OCI-LY7 (cell line): ENCODE results near the gene PNLDC1. TPM values are rescaled to one million over a fixed set of nuclear protein-coding genes. Genes with fewer than 3 reads are reported as not detected.
A peak's percentile ranks its signal among the peaks of the same experiment; 100 is the strongest.

Source experiments
- BruUV-seq: library from RNA; stranded (reverse); fragments of 400-500 nt; replicated peaks from 2 replicates; lab custom pipeline; 2021; lab: Mats Ljungman, UMichigan
- CTCF ChIA-PET: fragments of 300-600 bp; sonication (Branson Sonifier 250); formaldehyde crosslinking; loops from one replicate; lab custom pipeline; 2022; ENCODE audit warnings: antibody characterized with exemption; ENCODE audit not compliant: unreplicated experiment; lab: Charles Lee
- POLR2A ChIA-PET: fragments of 300-600 bp; sonication (Branson Sonifier 250); formaldehyde crosslinking; loops from one replicate; lab custom pipeline; 2022; ENCODE audit warnings: antibody characterized with exemption; lab: Charles Lee
- DNase-seq: peaks from one replicate; pipeline ENCODE4 v3.0.0-alpha.2; 2015; ENCODE audit warnings: low spot score
- H2AFZ ChIP-seq: fragments of 200-600 bp; sonication (generic), shearing (Covaris generic); 2 replicates; pipeline ENCODE4 v1.6.1; 2014; ENCODE audit warnings: mild to moderate bottlenecking, antibody characterized with exemption, low read length, moderate library complexity
- H3K27ac ChIP-seq: fragments of 200-600 bp; sonication (generic); 2 replicates; pipeline ENCODE4 v1.5.1; 2014; ENCODE audit warnings: mixed run types, low read depth, mild to moderate bottlenecking, moderate library complexity, low read length, inconsistent platforms; ENCODE audit not compliant: poor library complexity, severe bottlenecking
- H3K36me3 ChIP-seq: fragments of 200-600 bp; sonication (generic); 2 replicates; pipeline ENCODE4 v1.6.1; 2014; ENCODE audit warnings: mild to moderate bottlenecking, antibody characterized with exemption, low read length, moderate library complexity, mixed read lengths; ENCODE audit not compliant: insufficient read depth
- H3K4me1 ChIP-seq: fragments of 200-600 bp; sonication (generic); 2 replicates; pipeline ENCODE4 v1.5.1; 2014; ENCODE audit warnings: mild to moderate bottlenecking, low read length; ENCODE audit not compliant: insufficient read depth, poor library complexity, severe bottlenecking
- H3K4me2 ChIP-seq: fragments of 200-600 bp; sonication (generic); 2 replicates; pipeline ENCODE4 v1.6.1; 2014; ENCODE audit warnings: mild to moderate bottlenecking, low read length
- H3K4me3 ChIP-seq: fragments of 200-600 bp; sonication (generic); 2 replicates; pipeline ENCODE4 v1.5.1; 2014; ENCODE audit warnings: mild to moderate bottlenecking, low read depth, low read length; ENCODE audit not compliant: poor library complexity, severe bottlenecking
- H3K79me2 ChIP-seq: fragments of 200-600 bp; sonication (generic); 2 replicates; pipeline ENCODE4 v1.6.1; 2016; ENCODE audit warnings: low read depth, mild to moderate bottlenecking, low read length, moderate library complexity, mixed read lengths; ENCODE audit not compliant: insufficient read depth
- H3K9me2 ChIP-seq: fragments of 200-600 bp; sonication (generic); 2 replicates; pipeline ENCODE4 v1.6.1; 2016; ENCODE audit warnings: mild to moderate bottlenecking, low read length, mixed read lengths; ENCODE audit not compliant: insufficient read depth
- H3K9me3 ChIP-seq: fragments of 200-600 bp; sonication (generic); 2 replicates; pipeline ENCODE4 v1.6.1; 2014; ENCODE audit warnings: mild to moderate bottlenecking, mixed run types, low read length, mixed read lengths
- H4K20me1 ChIP-seq: fragments of 200-600 bp; sonication (generic); 2 replicates; pipeline ENCODE4 v1.6.1; 2014; ENCODE audit warnings: mild to moderate bottlenecking, antibody characterized with exemption, low read length, moderate library complexity, mixed read lengths; ENCODE audit not compliant: insufficient read depth
- CTCF ChIP-seq: fragments of 200-600 bp; sonication (generic); conservative IDR thresholded peaks from 2 replicates; pipeline ENCODE4 v1.5.1; 2014; ENCODE audit warnings: mild to moderate bottlenecking, antibody characterized with exemption, low read length, moderate library complexity, mixed read lengths
- EZH2phosphoT487 ChIP-seq: fragments of 200-600 bp; sonication (generic); IDR thresholded peaks from 2 replicates; pipeline ENCODE4 v1.6.1; 2018; ENCODE audit warnings: low read depth, borderline replicate concordance, mild to moderate bottlenecking, mixed run types, antibody characterized with exemption, low read length, moderate library complexity, mixed read lengths
- intact Hi-C: fragments of 100-400 bp; cut with micrococcal nuclease; formaldehyde crosslinking; loops from one replicate; pipeline ENCODE4 v1.10.0; 2022; ENCODE audit not compliant: unreplicated experiment
- total RNA-seq, 2 experiments: library from RNA; depleted of rRNA in 1 of 2; stranded (reverse); fragments of >200 nt in 1 of 2; shearing (Covaris generic) in 1 of 2; gene quantifications; 2 replicates each; pipeline ENCODE4 v1.2.3, GENCODE V29; 2014 to 2022

Gene PNLDC1
- total RNA-seq, 2 experiments from 2014 or later: not detected

- Histone ChIP-seq H3K9me3 (no peaks in the 10 kb centered on the region), H4K20me1 (no peaks in the 10 kb centered on the region), H3K4me3 (no peak overlapping the region), H3K4me1 (peaks cover 20% of the 10 kb centered on the region), H2AFZ (no peak overlapping the region), H3K9me2 (no peaks in the 10 kb centered on the region), H3K36me3 (no peaks in the 10 kb centered on the region), H3K27ac (no peak overlapping the region), H3K79me2 (no peaks in the 10 kb centered on the region), H3K4me2 (no peak overlapping the region)
- intact Hi-C loops: no loop called here
- BruUV-seq: no TSS peak
- CTCF ChIA-PET: no interaction called here
- DNase-seq: no peak
- TF ChIP-seq CTCF (no peak), EZH2phosphoT487 (no peak)
- POLR2A ChIA-PET: interaction anchor here (0.6 to 3.0 kb wide), 5 partner anchors 13 to 118 kb away, joined by 3 to 15 read pairs (median 4); partner anchors contain the start of gene MRPL18
These were observed 7.2 kb downstream of the PNLDC1 start for GRCh38 chr6:159807150-159807858.

- intact Hi-C loops: no loop called here
- TF ChIP-seq CTCF (no peak), EZH2phosphoT487 (no peak)
- Histone ChIP-seq H4K20me1 (no peaks in the 10 kb centered on the region), H3K9me2 (no peaks in the 10 kb centered on the region), H3K9me3 (no peaks in the 10 kb centered on the region), H2AFZ (peak overlapping the region; percentile 47; the same call in 1 of the 2 replicates), H3K4me1 (peaks cover 20% of the 10 kb centered on the region), H3K4me3 (no peak overlapping the region), H3K4me2 (peak overlapping the region; percentile 8; the same call in 1 of the 2 replicates), H3K79me2 (no peaks in the 10 kb centered on the region), H3K36me3 (no peaks in the 10 kb centered on the region), H3K27ac (no peak overlapping the region)
- POLR2A ChIA-PET: interaction anchor here (0.5 to 3.0 kb wide), 4 partner anchors 18 to 160 kb away, joined by 3 to 15 read pairs (median 4); partner anchors contain the start of gene MRPL18
- BruUV-seq: no TSS peak
- CTCF ChIA-PET: no interaction called here
- no peak for DNase-seq
These were observed 8.6 kb downstream of the PNLDC1 start for GRCh38 chr6:159808647-159809046.

GRCh38 chr6:159809149-159809548 lies 9.1 kb downstream of the PNLDC1 start:
- Histone ChIP-seq H3K4me1 (peaks cover 20% of the 10 kb centered on the region), H3K9me2 (no peaks in the 10 kb centered on the region), H3K36me3 (no peaks in the 10 kb centered on the region), H4K20me1 (no peaks in the 10 kb centered on the region), H3K27ac (no peak overlapping the region), H3K79me2 (no peaks in the 10 kb centered on the region), H3K4me2 (peak overlapping the region; percentile 8; the same call in 1 of the 2 replicates), H3K4me3 (no peak overlapping the region), H3K9me3 (no peaks in the 10 kb centered on the region), H2AFZ (peak overlapping the region; percentile 47; the same call in 1 of the 2 replicates)
- ChIA-PET POLR2A (interaction anchor here (0.8 to 3.0 kb wide), 2 partner anchors 18 to 25 kb away, joined by 3 to 15 read pairs; partner anchors contain the start of gene MRPL18), CTCF (no interaction called here)
- no peak for TF ChIP-seq CTCF
- no peak for TF ChIP-seq EZH2phosphoT487
- intact Hi-C loops: no loop called here
- no TSS peak for BruUV-seq
- DNase-seq: peak; percentile 53
